Measurements from ENCODE around the gene C11orf21. TPM values are rescaled to one million over a fixed set of nuclear protein-coding genes. Genes with fewer than 3 reads are reported as not detected.

The C11orf21 gene
- total RNA-seq, 1 donor from 2014 or later = not detected

DNA sequence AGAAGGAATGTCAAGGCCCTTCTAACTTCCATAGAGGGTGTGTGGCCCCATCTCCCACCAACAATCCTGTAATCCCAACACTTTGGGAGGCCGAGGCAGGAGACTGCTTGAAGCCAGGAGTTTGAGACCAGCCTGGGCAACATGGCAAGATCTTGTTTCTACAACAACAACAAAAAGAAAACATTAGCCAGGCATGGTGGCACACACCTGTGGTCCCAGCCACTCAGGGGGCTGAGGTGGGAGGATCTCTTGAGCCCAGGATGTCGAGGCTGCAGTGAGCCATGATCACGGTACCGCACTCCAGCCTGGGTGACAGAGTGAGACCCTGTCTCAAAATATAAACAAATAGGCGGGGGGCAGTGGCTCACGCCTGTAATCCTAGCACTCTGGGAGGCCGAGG lies 17.0 kb upstream of the C11orf21 start:
- Histone ChIP-seq H3K36me3 (ENCODE audit: control insufficient read depth, insufficient read depth, low read length) (no peaks in the 10 kb centered on the region), H3K27me3 (ENCODE audit: control insufficient read depth, insufficient read depth, low read length) (no peaks in the 10 kb centered on the region), H3K4me3 (ENCODE audit: low read depth, low read length) (no peak overlapping the region)
- no peak for FAIRE-seq
- DNase-seq (ENCODE audit: low read depth) = no peak
- TF ChIP-seq, protein P1, sequence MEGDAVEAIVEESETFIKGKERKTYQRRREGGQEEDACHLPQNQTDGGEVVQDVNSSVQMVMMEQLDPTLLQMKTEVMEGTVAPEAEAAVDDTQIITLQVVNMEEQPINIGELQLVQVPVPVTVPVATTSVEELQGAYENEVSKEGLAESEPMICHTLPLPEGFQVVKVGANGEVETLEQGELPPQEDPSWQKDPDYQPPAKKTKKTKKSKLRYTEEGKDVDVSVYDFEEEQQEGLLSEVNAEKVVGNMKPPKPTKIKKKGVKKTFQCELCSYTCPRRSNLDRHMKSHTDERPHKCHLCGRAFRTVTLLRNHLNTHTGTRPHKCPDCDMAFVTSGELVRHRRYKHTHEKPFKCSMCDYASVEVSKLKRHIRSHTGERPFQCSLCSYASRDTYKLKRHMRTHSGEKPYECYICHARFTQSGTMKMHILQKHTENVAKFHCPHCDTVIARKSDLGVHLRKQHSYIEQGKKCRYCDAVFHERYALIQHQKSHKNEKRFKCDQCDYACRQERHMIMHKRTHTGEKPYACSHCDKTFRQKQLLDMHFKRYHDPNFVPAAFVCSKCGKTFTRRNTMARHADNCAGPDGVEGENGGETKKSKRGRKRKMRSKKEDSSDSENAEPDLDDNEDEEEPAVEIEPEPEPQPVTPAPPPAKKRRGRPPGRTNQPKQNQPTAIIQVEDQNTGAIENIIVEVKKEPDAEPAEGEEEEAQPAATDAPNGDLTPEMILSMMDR (IDR thresholded peaks at IDR 0.05; ENCODE audit: insufficient read depth, low read length, severe bottlenecking) = no peak

GRCh38 chr11:2318123-2318522 lies 16.4 kb upstream of the C11orf21 start:
- FAIRE-seq (no peak), DNase-seq (ENCODE audit: low read depth) (no peak)
- TF ChIP-seq, protein P1 (IDR thresholded peaks at IDR 0.05; ENCODE audit: insufficient read depth, low read length, severe bottlenecking) = no peak
- Histone ChIP-seq H3K4me3 (ENCODE audit: low read depth, low read length) (no peak overlapping the region), H3K36me3 (ENCODE audit: control insufficient read depth, insufficient read depth, low read length) (no peaks in the 10 kb centered on the region), H3K27me3 (ENCODE audit: control insufficient read depth, insufficient read depth, low read length) (no peaks in the 10 kb centered on the region)

GRCh38 chr11:2317354-2318050 lies 15.8 kb upstream of the C11orf21 start:
- TF ChIP-seq, protein P1 (IDR thresholded peaks at IDR 0.05; ENCODE audit: insufficient read depth, low read length, severe bottlenecking) = no peak
- no peaks in the 10 kb centered on the region for H3K36me3 ChIP-seq (ENCODE audit: control insufficient read depth, insufficient read depth, low read length)
- FAIRE-seq = no peak
- DNase-seq (ENCODE audit: low read depth) = no peak
- H3K4me3 ChIP-seq (ENCODE audit: low read depth, low read length) = no peak overlapping the region
- H3K27me3 ChIP-seq (ENCODE audit: control insufficient read depth, insufficient read depth, low read length) = no peaks in the 10 kb centered on the region

- TF ChIP-seq, protein P1 (IDR thresholded peaks at IDR 0.05; ENCODE audit: insufficient read depth, low read length, severe bottlenecking) = no peak
- DNase-seq (ENCODE audit: low read depth) (no peak), FAIRE-seq (no peak)
- Histone ChIP-seq H3K27me3 (ENCODE audit: control insufficient read depth, insufficient read depth, low read length) (no peaks in the 10 kb centered on the region), H3K4me3 (ENCODE audit: low read depth, low read length) (no peak overlapping the region), H3K36me3 (ENCODE audit: control insufficient read depth, insufficient read depth, low read length) (no peaks in the 10 kb centered on the region)
Measured at GRCh38 chr11:2316963-2317244, 15.2 kb upstream of the C11orf21 start.

GRCh38 chr11:2316169-2316962 lies 14.6 kb upstream of the C11orf21 start:
- H3K36me3 ChIP-seq (ENCODE audit: control insufficient read depth, insufficient read depth, low read length) = no peaks in the 10 kb centered on the region
- no peak for FAIRE-seq
- no peak for DNase-seq (ENCODE audit: low read depth)

More at GRCh38 chr11:2316169-2316962, 14.6 kb upstream of the C11orf21 start:
- H3K4me3 ChIP-seq (ENCODE audit: low read depth, low read length) = no peak overlapping the region
- H3K27me3 ChIP-seq (ENCODE audit: control insufficient read depth, insufficient read depth, low read length) = no peaks in the 10 kb centered on the region
- TF ChIP-seq, protein P1 (IDR thresholded peaks at IDR 0.05; ENCODE audit: insufficient read depth, low read length, severe bottlenecking) = no peak
